ENCODE measurements around the gene HDAC8. TPM values are rescaled to one million over a fixed set of nuclear protein-coding genes. Genes with fewer than 3 reads are reported as not detected.

HDAC8 gene
- total RNA-seq, 6 experiments from 2014 or later = 14.4 to 20.7 (median 17.8) TPM

DNA sequence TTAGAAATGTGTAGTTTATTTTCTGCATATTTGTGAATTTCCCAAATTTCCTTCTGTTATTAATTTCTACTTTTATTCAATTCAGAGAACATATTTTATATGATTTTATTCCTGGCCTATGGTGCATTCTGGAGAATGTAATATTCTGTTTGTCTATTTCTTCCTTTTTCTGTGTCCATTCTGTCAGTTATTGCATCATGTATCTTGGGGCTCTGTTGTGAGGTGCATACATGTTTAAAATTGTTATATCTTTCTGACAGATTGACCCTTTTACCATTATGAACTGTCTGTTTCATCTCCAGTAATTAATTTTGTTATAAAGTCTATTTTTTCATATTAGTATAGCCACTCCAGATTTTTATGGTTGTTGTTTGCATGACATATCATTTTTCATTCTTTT, 170.0 kb downstream of the HDAC8 start:
- no peaks in the 10 kb centered on the region for H3K9me3 Mint-ChIP-seq
- no peak for DNase-seq
- no peaks in the 10 kb centered on the region for H3K27me3 Mint-ChIP-seq (ENCODE audit: insufficient read depth)
- TF ChIP-seq, protein P1, sequence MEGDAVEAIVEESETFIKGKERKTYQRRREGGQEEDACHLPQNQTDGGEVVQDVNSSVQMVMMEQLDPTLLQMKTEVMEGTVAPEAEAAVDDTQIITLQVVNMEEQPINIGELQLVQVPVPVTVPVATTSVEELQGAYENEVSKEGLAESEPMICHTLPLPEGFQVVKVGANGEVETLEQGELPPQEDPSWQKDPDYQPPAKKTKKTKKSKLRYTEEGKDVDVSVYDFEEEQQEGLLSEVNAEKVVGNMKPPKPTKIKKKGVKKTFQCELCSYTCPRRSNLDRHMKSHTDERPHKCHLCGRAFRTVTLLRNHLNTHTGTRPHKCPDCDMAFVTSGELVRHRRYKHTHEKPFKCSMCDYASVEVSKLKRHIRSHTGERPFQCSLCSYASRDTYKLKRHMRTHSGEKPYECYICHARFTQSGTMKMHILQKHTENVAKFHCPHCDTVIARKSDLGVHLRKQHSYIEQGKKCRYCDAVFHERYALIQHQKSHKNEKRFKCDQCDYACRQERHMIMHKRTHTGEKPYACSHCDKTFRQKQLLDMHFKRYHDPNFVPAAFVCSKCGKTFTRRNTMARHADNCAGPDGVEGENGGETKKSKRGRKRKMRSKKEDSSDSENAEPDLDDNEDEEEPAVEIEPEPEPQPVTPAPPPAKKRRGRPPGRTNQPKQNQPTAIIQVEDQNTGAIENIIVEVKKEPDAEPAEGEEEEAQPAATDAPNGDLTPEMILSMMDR (IDR thresholded peaks at IDR 0.05) = no peak
- H3K4me1 Mint-ChIP-seq (ENCODE audit: low read depth) = no peaks in the 10 kb centered on the region
- 0 out of 2 replicates have a peak, but pooled peaks cover 5% of the 10 kb centered on the region for H3K36me3 Mint-ChIP-seq (ENCODE audit: low read depth)
- no peak overlapping the region for H3K4me3 Mint-ChIP-seq
- H3K27ac Mint-ChIP-seq = no peak overlapping the region

GRCh38 chrX:72399816-72400215, 172.8 kb downstream of the HDAC8 start:
- no peak for DNase-seq
- Mint-ChIP-seq H3K4me3 (no peak overlapping the region), H3K36me3 (ENCODE audit: low read depth) (0 out of 2 replicates have a peak, but pooled peaks cover 5% of the 10 kb centered on the region), H3K4me1 (ENCODE audit: low read depth) (peaks cover 9% of the 10 kb centered on the region), H3K27me3 (ENCODE audit: insufficient read depth) (no peaks in the 10 kb centered on the region), H3K9me3 (no peaks in the 10 kb centered on the region), H3K27ac (no peak overlapping the region)
- TF ChIP-seq, protein P1 (IDR thresholded peaks at IDR 0.05) = no peak

DNA sequence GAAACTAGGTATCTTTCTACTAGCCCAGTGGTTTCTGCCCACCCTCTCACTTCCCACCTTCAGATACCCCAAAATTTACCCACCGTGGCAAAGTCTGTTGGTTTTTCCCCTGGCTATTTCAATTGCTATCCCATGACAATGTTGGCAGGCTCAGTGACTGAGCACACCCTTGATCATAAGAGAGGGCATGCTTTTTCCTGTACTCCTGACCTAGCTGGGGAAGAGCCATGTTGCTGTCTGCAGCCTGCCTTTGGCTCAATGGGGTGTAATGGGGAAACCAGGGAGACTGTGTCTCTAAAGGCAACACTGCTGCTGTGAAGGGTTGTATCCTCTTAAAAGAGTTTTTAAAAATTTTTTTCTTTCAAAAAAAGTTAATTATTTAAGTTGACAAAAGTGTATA, 176.5 kb downstream of the HDAC8 start:
- Mint-ChIP-seq H3K36me3 (ENCODE audit: low read depth) (no peaks in the 10 kb centered on the region), H3K9me3 (no peaks in the 10 kb centered on the region), H3K4me1 (ENCODE audit: low read depth) (peaks cover 24% of the 10 kb centered on the region), H3K4me3 (no peak overlapping the region), H3K27me3 (ENCODE audit: insufficient read depth) (no peaks in the 10 kb centered on the region), H3K27ac (no peak overlapping the region)
- DNase-seq = no peak
- TF ChIP-seq, protein P1 (IDR thresholded peaks at IDR 0.05) = no peak

- H3K4me1 Mint-ChIP-seq (ENCODE audit: low read depth) = peaks cover 24% of the 10 kb centered on the region
- no peaks in the 10 kb centered on the region for H3K36me3 Mint-ChIP-seq (ENCODE audit: low read depth)
- DNase-seq = no peak
- H3K27ac Mint-ChIP-seq = no peak overlapping the region
- TF ChIP-seq, protein P1 (IDR thresholded peaks at IDR 0.05) = no peak
- H3K9me3 Mint-ChIP-seq = no peaks in the 10 kb centered on the region
- no peak overlapping the region for H3K4me3 Mint-ChIP-seq
- H3K27me3 Mint-ChIP-seq (ENCODE audit: insufficient read depth) = no peaks in the 10 kb centered on the region
Observed at GRCh38 chrX:72395237-72395636, 177.4 kb downstream of the HDAC8 start.

DNA sequence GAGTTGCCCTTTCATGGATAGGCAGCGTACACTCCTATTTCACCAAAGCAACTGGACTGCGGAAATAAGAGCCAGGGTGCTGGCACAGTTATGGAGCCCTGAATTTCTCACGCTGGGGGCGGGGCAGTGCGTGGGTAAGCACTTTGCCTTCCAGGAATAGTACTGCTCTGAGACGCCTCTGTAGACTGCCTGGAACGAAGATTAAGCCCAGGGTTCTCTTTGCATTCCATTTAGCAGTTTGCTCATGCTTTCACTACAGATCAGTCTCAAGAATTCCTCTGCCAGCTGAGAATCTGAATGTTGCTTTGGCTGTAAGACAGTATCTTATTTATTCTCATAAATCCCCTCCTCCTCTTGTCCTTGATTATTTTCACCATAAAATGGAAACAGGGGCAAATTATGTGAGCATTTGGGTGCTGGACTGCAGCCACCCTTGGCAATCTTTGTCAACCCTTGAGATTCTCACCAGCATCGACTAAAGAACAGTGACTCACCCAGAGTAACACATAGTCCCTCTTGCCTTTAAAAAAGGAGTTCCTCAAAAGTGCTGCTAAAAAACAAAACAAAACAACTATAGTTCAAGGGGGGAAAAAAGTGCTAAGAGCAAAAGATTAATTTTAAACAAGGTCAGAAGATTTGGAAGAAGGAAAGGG, 178.0 kb downstream of the HDAC8 start:
- peak; percentile 0 for DNase-seq

More for the DNA sequence above, 178.0 kb downstream of the HDAC8 start:
- Mint-ChIP-seq H3K9me3 (no peaks in the 10 kb centered on the region), H3K4me3 (no peak overlapping the region), H3K36me3 (ENCODE audit: low read depth) (no peaks in the 10 kb centered on the region), H3K27me3 (ENCODE audit: insufficient read depth) (no peaks in the 10 kb centered on the region), H3K4me1 (ENCODE audit: low read depth) (peaks cover 24% of the 10 kb centered on the region), H3K27ac (no peak overlapping the region)
- TF ChIP-seq, protein P1 (IDR thresholded peaks at IDR 0.05) = no peak
